Measurements from ENCODE around the gene CREB3L4. TPM values are rescaled to one million over a fixed set of nuclear protein-coding genes. Genes with fewer than 3 reads are reported as not detected.

CREB3L4 gene
- total RNA-seq, 1 donor from 2014 or later, result 41.7 TPM

DNA sequence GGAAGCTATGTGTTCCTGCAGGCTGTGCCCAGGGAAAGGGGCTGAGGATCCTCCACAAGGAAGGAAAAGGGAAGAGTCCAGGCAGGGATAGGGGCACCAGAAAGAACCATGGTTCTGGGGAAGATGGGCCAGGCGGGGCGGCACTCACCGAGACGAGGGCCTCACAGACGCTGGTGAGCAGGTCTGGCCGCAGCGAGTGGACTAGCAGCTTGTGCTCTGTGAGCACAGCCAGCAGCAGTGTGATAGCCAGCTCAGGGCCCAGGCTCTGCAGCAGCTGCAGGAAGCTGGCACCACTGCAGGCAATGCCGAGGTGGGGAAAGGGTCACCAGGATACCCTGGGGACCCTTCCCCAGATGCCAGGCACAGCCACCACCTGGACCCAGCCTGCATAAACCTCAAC lies 26.9 kb upstream of the CREB3L4 start:
- peaks cover 5% of the 10 kb centered on the region for H3K4me1 Mint-ChIP-seq (ENCODE audit: low read depth)
- no peak for DNase-seq (ENCODE audit: low spot score, unreplicated experiment)
- no peak overlapping the region for H3K27ac Mint-ChIP-seq
- TF ChIP-seq, protein P1, sequence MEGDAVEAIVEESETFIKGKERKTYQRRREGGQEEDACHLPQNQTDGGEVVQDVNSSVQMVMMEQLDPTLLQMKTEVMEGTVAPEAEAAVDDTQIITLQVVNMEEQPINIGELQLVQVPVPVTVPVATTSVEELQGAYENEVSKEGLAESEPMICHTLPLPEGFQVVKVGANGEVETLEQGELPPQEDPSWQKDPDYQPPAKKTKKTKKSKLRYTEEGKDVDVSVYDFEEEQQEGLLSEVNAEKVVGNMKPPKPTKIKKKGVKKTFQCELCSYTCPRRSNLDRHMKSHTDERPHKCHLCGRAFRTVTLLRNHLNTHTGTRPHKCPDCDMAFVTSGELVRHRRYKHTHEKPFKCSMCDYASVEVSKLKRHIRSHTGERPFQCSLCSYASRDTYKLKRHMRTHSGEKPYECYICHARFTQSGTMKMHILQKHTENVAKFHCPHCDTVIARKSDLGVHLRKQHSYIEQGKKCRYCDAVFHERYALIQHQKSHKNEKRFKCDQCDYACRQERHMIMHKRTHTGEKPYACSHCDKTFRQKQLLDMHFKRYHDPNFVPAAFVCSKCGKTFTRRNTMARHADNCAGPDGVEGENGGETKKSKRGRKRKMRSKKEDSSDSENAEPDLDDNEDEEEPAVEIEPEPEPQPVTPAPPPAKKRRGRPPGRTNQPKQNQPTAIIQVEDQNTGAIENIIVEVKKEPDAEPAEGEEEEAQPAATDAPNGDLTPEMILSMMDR (IDR thresholded peaks at IDR 0.05; ENCODE audit: unreplicated experiment), result no peak
- H3K36me3 Mint-ChIP-seq (ENCODE audit: insufficient read depth), result peaks cover 6% of the 10 kb centered on the region
- H3K4me3 Mint-ChIP-seq (ENCODE audit: low read depth), result no peak overlapping the region
- no peaks in the 10 kb centered on the region for H3K27me3 Mint-ChIP-seq
- no peaks in the 10 kb centered on the region for H3K9me3 Mint-ChIP-seq (ENCODE audit: low read depth)

GRCh38 chr1:153941826-153942725 lies 25.6 kb upstream of the CREB3L4 start:
- H3K36me3 Mint-ChIP-seq (ENCODE audit: insufficient read depth), result peaks cover 2% of the 10 kb centered on the region
- peaks cover 7% of the 10 kb centered on the region for H3K4me1 Mint-ChIP-seq (ENCODE audit: low read depth)
- DNase-seq (ENCODE audit: low spot score, unreplicated experiment), result no peak
- H3K27ac Mint-ChIP-seq, result no peak overlapping the region
- no peaks in the 10 kb centered on the region for H3K27me3 Mint-ChIP-seq
- H3K4me3 Mint-ChIP-seq (ENCODE audit: low read depth), result no peak overlapping the region
- H3K9me3 Mint-ChIP-seq (ENCODE audit: low read depth), result no peaks in the 10 kb centered on the region
- TF ChIP-seq, protein P1 (IDR thresholded peaks at IDR 0.05; ENCODE audit: unreplicated experiment), result no peak

GRCh38 chr1:153942766-153943549 lies 24.7 kb upstream of the CREB3L4 start:
- TF ChIP-seq, protein P1 (IDR thresholded peaks at IDR 0.05; ENCODE audit: unreplicated experiment), result no peak
- H3K36me3 Mint-ChIP-seq (ENCODE audit: insufficient read depth), result peaks cover 3% of the 10 kb centered on the region
- no peak overlapping the region for H3K27ac Mint-ChIP-seq
- peaks cover 7% of the 10 kb centered on the region for H3K4me1 Mint-ChIP-seq (ENCODE audit: low read depth)
- H3K4me3 Mint-ChIP-seq (ENCODE audit: low read depth), result no peak overlapping the region
- no peaks in the 10 kb centered on the region for H3K9me3 Mint-ChIP-seq (ENCODE audit: low read depth)
- DNase-seq (ENCODE audit: low spot score, unreplicated experiment), result no peak
- H3K27me3 Mint-ChIP-seq, result no peaks in the 10 kb centered on the region

DNA sequence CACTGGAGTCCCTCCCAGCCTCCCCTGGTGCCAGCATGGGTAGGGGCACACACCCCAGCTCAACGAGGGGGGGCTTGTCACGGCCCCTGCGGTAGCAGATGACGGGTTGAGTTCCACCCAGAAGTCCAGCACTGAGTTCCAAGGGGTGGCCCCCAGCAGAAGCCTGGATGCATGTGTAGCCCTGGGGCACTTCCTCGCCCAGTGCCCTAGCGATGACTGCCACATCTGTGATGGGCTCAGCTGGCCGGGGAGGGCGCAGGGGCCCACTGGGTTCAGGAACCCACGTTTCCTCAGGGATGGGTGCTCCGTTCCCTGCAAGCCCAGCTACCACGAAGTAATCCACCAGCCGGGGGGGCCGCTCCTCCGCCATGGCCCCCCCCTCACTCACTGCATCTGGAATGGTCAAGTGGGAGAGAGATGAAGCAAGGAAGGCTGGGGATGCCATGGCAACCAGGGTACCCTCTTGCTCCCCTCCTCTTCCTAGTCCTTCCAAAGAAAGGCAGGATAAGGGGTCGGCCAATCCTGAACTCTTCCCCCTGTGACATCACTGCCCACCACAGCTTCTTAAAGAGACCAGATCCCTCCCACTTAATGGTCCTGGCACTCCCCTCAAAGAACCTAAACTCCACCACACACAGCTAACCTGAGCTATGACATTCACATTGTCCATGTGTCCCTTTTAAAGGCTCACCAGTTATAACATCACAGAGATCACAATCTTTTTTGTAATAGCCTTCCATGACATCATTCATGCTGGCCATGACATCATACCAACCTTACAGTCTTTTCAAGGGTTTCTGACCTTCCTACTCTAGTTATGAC lies 23.5 kb upstream of the CREB3L4 start:
- no peaks in the 10 kb centered on the region for H3K9me3 Mint-ChIP-seq (ENCODE audit: low read depth)
- TF ChIP-seq, protein P1 (IDR thresholded peaks at IDR 0.05; ENCODE audit: unreplicated experiment), result no peak
- peaks cover 7% of the 10 kb centered on the region for H3K4me1 Mint-ChIP-seq (ENCODE audit: low read depth)
- no peak for DNase-seq (ENCODE audit: low spot score, unreplicated experiment)
- H3K4me3 Mint-ChIP-seq (ENCODE audit: low read depth), result peak overlapping the region; percentile 75
- peak overlapping the region; percentile 3 for H3K27ac Mint-ChIP-seq
- H3K27me3 Mint-ChIP-seq, result no peaks in the 10 kb centered on the region
- H3K36me3 Mint-ChIP-seq (ENCODE audit: insufficient read depth), result peaks cover 6% of the 10 kb centered on the region

DNA sequence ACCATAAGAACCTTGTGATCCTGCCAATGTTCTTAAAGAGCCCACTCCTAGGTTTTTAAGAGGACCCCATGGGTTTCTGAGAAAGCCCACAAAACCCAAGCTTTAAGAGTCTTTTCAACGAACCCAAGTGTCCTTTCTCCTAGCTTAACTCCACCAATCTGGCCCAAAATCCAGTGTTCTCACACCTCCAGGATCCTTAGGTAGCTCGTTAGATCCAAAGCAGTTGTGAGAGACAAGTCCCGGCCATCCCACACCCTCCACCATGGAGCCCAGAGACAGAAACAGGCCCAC lies 22.9 kb upstream of the CREB3L4 start:
- H3K9me3 Mint-ChIP-seq (ENCODE audit: low read depth), result no peaks in the 10 kb centered on the region
- TF ChIP-seq, protein P1 (IDR thresholded peaks at IDR 0.05; ENCODE audit: unreplicated experiment), result no peak
- H3K36me3 Mint-ChIP-seq (ENCODE audit: insufficient read depth), result peaks cover 6% of the 10 kb centered on the region
- H3K27me3 Mint-ChIP-seq, result no peaks in the 10 kb centered on the region
- no peak for DNase-seq (ENCODE audit: low spot score, unreplicated experiment)
- peaks cover 7% of the 10 kb centered on the region for H3K4me1 Mint-ChIP-seq (ENCODE audit: low read depth)
- no peak overlapping the region for H3K27ac Mint-ChIP-seq
- peak overlapping the region; percentile 75 for H3K4me3 Mint-ChIP-seq (ENCODE audit: low read depth)

All from progenitor cell of endocrine pancreas (in vitro differentiated cells).